Measurements from ENCODE around the gene ARHGAP25.

ARHGAP25 gene

GRCh38 chr2:68743531-68743930 lies 8.9 kb downstream of the ARHGAP25 start:
- no peak overlapping the region for H3K4me3 ChIP-seq (ENCODE audit: low read length)
- DNase-seq (ENCODE audit: low read depth): no peak
- no peak for TF ChIP-seq CTCF (conservative IDR thresholded peaks at IDR 0.05; ENCODE audit: low read length)

DNA sequence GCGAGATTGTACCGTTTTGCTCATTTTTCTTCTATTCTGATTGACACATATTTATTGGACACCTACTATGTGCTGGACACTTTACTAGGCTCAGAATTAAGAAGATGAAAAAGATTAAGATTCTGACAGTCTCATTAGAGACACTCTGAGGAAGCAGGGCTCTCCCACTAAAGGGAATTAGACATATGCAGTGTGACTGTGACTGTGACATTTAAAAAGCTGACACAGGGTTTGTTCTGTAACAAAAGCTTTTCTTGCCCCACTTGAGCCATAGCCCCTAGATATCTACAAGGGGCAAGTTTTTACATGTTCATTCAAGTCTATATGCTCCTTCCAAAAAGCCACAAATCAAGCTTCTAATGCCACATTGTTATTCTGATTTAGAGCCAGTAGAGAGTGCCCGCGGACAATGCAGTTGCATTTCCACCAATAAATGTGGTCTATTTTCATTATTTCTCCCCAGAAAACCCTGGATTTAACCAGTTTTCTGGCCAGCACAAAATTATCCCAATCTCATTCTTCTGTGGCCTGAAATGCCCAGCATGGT lies 9.8 kb downstream of the ARHGAP25 start:
- no peak overlapping the region for H3K4me3 ChIP-seq (ENCODE audit: low read length)
- DNase-seq (ENCODE audit: low read depth): no peak
- TF ChIP-seq CTCF (conservative IDR thresholded peaks at IDR 0.05; ENCODE audit: low read length): no peak

DNA sequence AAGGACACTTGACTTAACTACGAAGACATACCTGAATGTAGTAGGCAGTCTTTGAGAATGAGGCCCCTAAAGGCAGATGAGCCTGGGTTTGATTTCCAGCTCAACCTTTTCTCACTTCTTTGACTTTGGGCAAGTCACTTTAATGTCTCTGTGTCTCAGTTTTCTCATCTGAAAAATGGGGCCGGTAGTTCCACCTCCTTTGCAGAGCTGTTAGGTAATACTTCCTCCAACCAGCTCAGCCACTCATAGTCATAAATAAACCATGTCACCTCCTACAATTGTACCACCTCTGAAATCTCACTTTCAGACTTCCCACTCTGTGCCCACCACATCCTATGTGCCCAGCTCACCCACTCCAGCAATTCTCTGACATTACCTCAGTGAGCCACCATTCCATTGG lies 10.4 kb downstream of the ARHGAP25 start:
- no peak for DNase-seq (ENCODE audit: low read depth)
- no peak overlapping the region for H3K4me3 ChIP-seq (ENCODE audit: low read length)
- TF ChIP-seq CTCF (conservative IDR thresholded peaks at IDR 0.05; ENCODE audit: low read length): no peak

GRCh38 chr2:68746408-68746807 lies 11.8 kb downstream of the ARHGAP25 start:
- no peak for TF ChIP-seq CTCF (conservative IDR thresholded peaks at IDR 0.05; ENCODE audit: low read length)
- no peak for DNase-seq (ENCODE audit: low read depth)
- H3K4me3 ChIP-seq (ENCODE audit: low read length): no peak overlapping the region

DNA sequence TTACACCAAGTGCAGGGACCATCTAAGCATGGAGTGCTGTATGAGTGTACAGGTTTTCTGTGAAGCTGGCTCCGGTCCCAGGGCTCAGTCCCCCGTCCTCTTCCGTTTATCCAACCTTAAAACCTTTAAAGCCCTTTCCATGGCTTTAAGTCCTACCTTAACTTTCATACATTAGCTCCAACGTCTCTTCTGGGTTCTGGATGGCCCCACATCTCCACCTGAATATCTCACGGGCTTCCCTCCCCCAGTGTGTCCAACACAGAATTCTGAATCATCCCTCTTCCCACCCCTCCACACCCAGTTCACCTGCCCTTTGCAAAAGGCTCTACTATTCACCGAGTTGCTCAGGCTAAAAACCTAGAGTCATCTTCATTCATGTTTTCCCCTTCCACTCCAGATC lies 12.8 kb downstream of the ARHGAP25 start:
- no peak for DNase-seq (ENCODE audit: low read depth)
- no peak overlapping the region for H3K4me3 ChIP-seq (ENCODE audit: low read length)
- no peak for TF ChIP-seq CTCF (conservative IDR thresholded peaks at IDR 0.05; ENCODE audit: low read length)

DNA sequence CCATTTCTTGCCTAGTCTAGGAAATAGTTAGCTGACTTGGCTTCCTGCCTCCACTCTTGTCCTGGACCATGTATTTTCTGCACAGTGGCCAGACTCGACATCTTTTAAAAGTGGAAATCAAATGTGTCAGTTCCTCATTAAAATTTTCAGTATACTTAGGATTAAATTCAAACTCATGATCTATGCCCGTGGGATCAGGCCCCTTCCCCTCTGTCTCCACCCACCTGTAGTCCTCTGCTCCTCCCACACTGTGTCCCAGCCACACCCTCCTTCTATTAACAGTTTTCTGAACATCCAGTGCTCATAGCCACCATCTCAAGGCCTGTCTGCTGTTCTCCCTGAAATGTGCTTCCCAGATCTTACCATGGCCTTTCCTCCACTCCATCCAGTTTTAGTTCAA lies 13.3 kb downstream of the ARHGAP25 start:
- no peak for DNase-seq (ENCODE audit: low read depth)
- no peak overlapping the region for H3K4me3 ChIP-seq (ENCODE audit: low read length)
- TF ChIP-seq CTCF (conservative IDR thresholded peaks at IDR 0.05; ENCODE audit: low read length): no peak

- no peak for DNase-seq (ENCODE audit: low read depth)
- no peak for TF ChIP-seq CTCF (conservative IDR thresholded peaks at IDR 0.05; ENCODE audit: low read length)
- H3K4me3 ChIP-seq (ENCODE audit: low read length): no peak overlapping the region
Observed at GRCh38 chr2:68748568-68748967, 14.0 kb downstream of the ARHGAP25 start.

Measured in AG10803 (cell line).